Measurements from ENCODE around the gene CCIN. TPM values are rescaled to one million over a fixed set of nuclear protein-coding genes. Genes with fewer than 3 reads are reported as not detected.

CCIN gene
- polyA plus RNA-seq, 3 donors = 0.27 to 0.39 (median 0.27) TPM

GRCh38 chr9:36213387-36213786 lies 44.2 kb downstream of the CCIN start:
- DNase-seq (ENCODE audit: extremely low read depth in 1 of 11, low read depth in 9 of 11, low spot score in 4 of 11) = no peak

- no peak for DNase-seq (ENCODE audit: extremely low read depth in 1 of 11, low read depth in 9 of 11, low spot score in 4 of 11)
Observed at GRCh38 chr9:36213989-36214388, 44.8 kb downstream of the CCIN start.

GRCh38 chr9:36214571-36214970 lies 45.4 kb downstream of the CCIN start:
- no peak for DNase-seq (ENCODE audit: extremely low read depth in 1 of 11, low read depth in 9 of 11, low spot score in 4 of 11)

- no peak for DNase-seq (ENCODE audit: extremely low read depth in 1 of 11, low read depth in 9 of 11, low spot score in 4 of 11)
Observed at GRCh38 chr9:36217256-36217968, 48.2 kb downstream of the CCIN start.

GRCh38 chr9:36218011-36218410 lies 48.8 kb downstream of the CCIN start:
- no peak for DNase-seq (ENCODE audit: extremely low read depth in 1 of 11, low read depth in 9 of 11, low spot score in 4 of 11)

GRCh38 chr9:36218411-36218901 lies 49.3 kb downstream of the CCIN start:
- no peak for DNase-seq (ENCODE audit: extremely low read depth in 1 of 11, low read depth in 9 of 11, low spot score in 4 of 11)

Other genes with a start within 250 kb of the CCIN start
- gene OR2S2, start 211.2 kb upstream of the CCIN start, polyA plus RNA-seq (ENCODE audit: insufficient read length in 3 of 3) = not detected
- 10 to 100 TPM; 26.5 to 32.5 (median 29.3) TPM for gene RECK, start 132.5 kb upstream of the CCIN start, polyA plus RNA-seq (ENCODE audit: insufficient read length in 3 of 3)
- 10 to 100 TPM; 34.2 to 43.9 (median 40.1) TPM for gene GLIPR2, start 32.7 kb upstream of the CCIN start, polyA plus RNA-seq (ENCODE audit: insufficient read length in 3 of 3)
- gene CLTA, start 21.5 kb downstream of the CCIN start, polyA plus RNA-seq (ENCODE audit: insufficient read length in 3 of 3) = 100 to 1,000 TPM; 277 to 304 (median 297) TPM
- 10 to 100 TPM; 16.7 to 19.5 (median 18.7) TPM for gene GNE, start 89.1 kb downstream of the CCIN start, polyA plus RNA-seq (ENCODE audit: insufficient read length in 3 of 3)
- 10 to 100 TPM; 46.0 to 52.4 (median 48.4) TPM for gene RNF38, start 230.9 kb downstream of the CCIN start, polyA plus RNA-seq (ENCODE audit: insufficient read length in 3 of 3)